H9 (cell line): ENCODE measurements around the gene RFNG. TPM values are rescaled to one million over a fixed set of nuclear protein-coding genes. Genes with fewer than 3 reads are reported as not detected.

Source experiments
- DNase-seq: peaks from one replicate; pipeline ENCODE4 v3.0.0-alpha.2; 2017
- H2AFZ ChIP-seq: one replicate; pipeline ENCODE4 v1.6.1; 2013; ENCODE audit warnings: mild to moderate bottlenecking, low read length, control low read depth, moderate library complexity
- H2AK5ac ChIP-seq: 2 replicates; pipeline ENCODE4 v1.6.1; 2013; ENCODE audit warnings: low read length, control low read depth, mixed read lengths; ENCODE audit not compliant: insufficient read length
- H2BK120ac ChIP-seq: one replicate; pipeline ENCODE4 v1.6.1; 2013; ENCODE audit warnings: low read depth, mild to moderate bottlenecking, low read length, control low read depth, inconsistent platforms; ENCODE audit not compliant: poor library complexity, severe bottlenecking
- H2BK12ac ChIP-seq: 2 replicates; pipeline ENCODE4 v1.6.1; 2013; ENCODE audit warnings: low read length, control low read depth, mixed read lengths, low read depth; ENCODE audit not compliant: insufficient read length
- H2BK15ac ChIP-seq: 2 replicates; pipeline ENCODE4 v1.6.1; 2013; ENCODE audit warnings: low read depth, low read length, control low read depth
- H2BK20ac ChIP-seq: one replicate; pipeline ENCODE4 v1.6.1; 2013; ENCODE audit warnings: low read depth, mild to moderate bottlenecking, low read length, control low read depth, inconsistent platforms; ENCODE audit not compliant: poor library complexity, severe bottlenecking
- H2BK5ac ChIP-seq: 2 replicates; pipeline ENCODE4 v1.6.1; 2013; ENCODE audit warnings: low read length, control low read depth, mixed read lengths; ENCODE audit not compliant: insufficient read length
- H3K14ac ChIP-seq: 2 replicates; pipeline ENCODE4 v1.6.1; 2013; ENCODE audit warnings: low read length, control low read depth; ENCODE audit not compliant: insufficient read depth
- H3K18ac ChIP-seq: 2 replicates; pipeline ENCODE4 v1.6.1; 2013; ENCODE audit warnings: low read depth, mild to moderate bottlenecking, mixed read lengths, low read length, control low read depth; ENCODE audit not compliant: insufficient read length
- H3K23ac ChIP-seq: 2 replicates; pipeline ENCODE4 v1.6.1; 2013; ENCODE audit warnings: low read length, control low read depth, mixed read lengths, low read depth; ENCODE audit not compliant: insufficient read length
- H3K23me2 ChIP-seq: 2 replicates; pipeline ENCODE4 v1.6.1; 2013; ENCODE audit warnings: low read depth, mild to moderate bottlenecking, mixed read lengths, low read length, control low read depth; ENCODE audit not compliant: insufficient read length, poor library complexity, severe bottlenecking
- H3K27ac ChIP-seq: 2 replicates; pipeline ENCODE4 v1.5.1; 2013; ENCODE audit warnings: low read length, control low read depth, mixed read lengths, low read depth; ENCODE audit not compliant: insufficient read length
- H3K27me3 ChIP-seq: 2 replicates; pipeline ENCODE4 v1.6.1; 2013; ENCODE audit warnings: low read length, control low read depth, inconsistent platforms; ENCODE audit not compliant: insufficient read depth
- H3K4ac ChIP-seq: 2 replicates; pipeline ENCODE4 v1.6.1; 2013; ENCODE audit warnings: low read depth, mild to moderate bottlenecking, control low read depth, inconsistent platforms, low read length, moderate library complexity
- H3K4me1 ChIP-seq: 2 replicates; pipeline ENCODE4 v1.6.1; 2013; ENCODE audit warnings: low read length, control low read depth, inconsistent platforms; ENCODE audit not compliant: insufficient read depth
- H3K4me2 ChIP-seq: 2 replicates; pipeline ENCODE4 v1.6.1; 2013; ENCODE audit warnings: low read length, control low read depth, mixed read lengths; ENCODE audit not compliant: insufficient read length, insufficient read depth
- H3K56ac ChIP-seq: 2 replicates; pipeline ENCODE4 v1.6.1; 2013; ENCODE audit warnings: low read depth, mild to moderate bottlenecking, mixed read lengths, low read length, control low read depth; ENCODE audit not compliant: insufficient read length
- H3K79me1 ChIP-seq: 2 replicates; pipeline ENCODE4 v1.6.1; 2013; ENCODE audit warnings: low read depth, mild to moderate bottlenecking, moderate library complexity, low read length, control low read depth, inconsistent platforms; ENCODE audit not compliant: insufficient read depth, poor library complexity, severe bottlenecking
- H3K79me2 ChIP-seq: 2 replicates; pipeline ENCODE4 v1.6.1; 2013; ENCODE audit warnings: low read length, control low read depth, inconsistent platforms; ENCODE audit not compliant: insufficient read depth
- H3K9ac ChIP-seq: 2 replicates; pipeline ENCODE4 v1.6.1; 2013; ENCODE audit warnings: low read length, control low read depth, mixed read lengths; ENCODE audit not compliant: insufficient read length; ENCODE audit errors: extremely low read depth
- H3K9me3 ChIP-seq: one replicate; pipeline ENCODE4 v1.6.1; 2013; ENCODE audit warnings: low read depth, low read length, inconsistent platforms; ENCODE audit not compliant: control insufficient read depth
- H3T11ph ChIP-seq: one replicate; pipeline ENCODE4 v1.6.1; 2013; ENCODE audit warnings: mild to moderate bottlenecking, low read length, control low read depth, inconsistent platforms
- H4K20me1 ChIP-seq: one replicate; pipeline ENCODE4 v1.6.1; 2013; ENCODE audit not compliant: control insufficient read depth, insufficient read length, insufficient read depth
- H4K5ac ChIP-seq: 2 replicates; pipeline ENCODE4 v1.6.1; 2013; ENCODE audit warnings: low read depth, mild to moderate bottlenecking, mixed read lengths, low read length, control low read depth; ENCODE audit not compliant: insufficient read length
- H4K8ac ChIP-seq: replicated peaks from 2 replicates; pipeline ENCODE4 v1.6.1; 2013; ENCODE audit warnings: low read length, control low read depth, mixed read lengths, low read depth; ENCODE audit not compliant: insufficient read length
- H4K91ac ChIP-seq: 2 replicates; pipeline ENCODE4 v1.6.1; 2013; ENCODE audit warnings: low read depth, mild to moderate bottlenecking, moderate library complexity, mixed read lengths, low read length, control low read depth; ENCODE audit not compliant: insufficient read length
- H3K27ac Mint-ChIP-seq, 3 experiments: 2 replicates in 2 of 3; 3 replicates in 1 of 3; pipeline ENCODE4 v1.8.0; 2020 to 2021; ENCODE audit warnings: mixed read lengths in 3 of 3, mild to moderate bottlenecking in 1 of 3, moderate library complexity in 1 of 3
- H3K27me3 Mint-ChIP-seq: 2 replicates; pipeline ENCODE4 v1.8.0; 2021; ENCODE audit warnings: low read depth, mild to moderate bottlenecking, moderate library complexity, mixed read lengths
- H3K36me3 Mint-ChIP-seq, 3 experiments: 2 replicates in 2 of 3; 3 replicates in 1 of 3; pipeline ENCODE4 v1.8.0; 2020 to 2021; ENCODE audit warnings: low read depth in 3 of 3, mixed read lengths in 3 of 3; ENCODE audit not compliant: insufficient read depth in 1 of 3
- H3K4me1 Mint-ChIP-seq, 2 experiments: 2 replicates each; pipeline ENCODE4 v1.8.0; 2020; ENCODE audit warnings: mixed read lengths in 2 of 2
- H3K4me3 Mint-ChIP-seq, 2 experiments: 2 replicates in 1 of 2; 3 replicates in 1 of 2; pipeline ENCODE4 v1.8.0; 2020 to 2021; ENCODE audit warnings: mild to moderate bottlenecking in 2 of 2, mixed read lengths in 2 of 2, moderate library complexity in 1 of 2
- H3K9me3 Mint-ChIP-seq, 2 experiments: 2 replicates in 1 of 2; 3 replicates in 1 of 2; pipeline ENCODE4 v1.8.0; 2020; ENCODE audit warnings: mild to moderate bottlenecking in 2 of 2, mixed read lengths in 2 of 2, moderate library complexity in 1 of 2
- WGBS: extraction: QIAGEN DNeasy Blood & Tissue Kit; methylation state at CpG from one replicate; pipeline ENCODE4 v1.1.7; 2013; ENCODE audit warnings: missing lambda C conversion rate, low lambda C conversion rate, mixed read lengths; ENCODE audit not compliant: insufficient read length; ENCODE audit errors: extremely low coverage; 5-methylcytosine and 5-hydroxymethylcytosine counted together
- total RNA-seq: library from RNA; stranded (reverse); gene quantifications from 2 replicates; pipeline ENCODE4 v1.2.1, GENCODE V29; 2021
- TF ChIP-seq, protein P1 (sequence below): fragments of 200-600 bp; sonication (generic); conservative IDR thresholded peaks from 3 replicates; pipeline ENCODE4 v1.8.0; 2021; ENCODE audit warnings: antibody characterized with exemption, mild to moderate bottlenecking

The RFNG gene
- total RNA-seq, 1 experiment from 2014 or later = 34.0 TPM

DNA sequence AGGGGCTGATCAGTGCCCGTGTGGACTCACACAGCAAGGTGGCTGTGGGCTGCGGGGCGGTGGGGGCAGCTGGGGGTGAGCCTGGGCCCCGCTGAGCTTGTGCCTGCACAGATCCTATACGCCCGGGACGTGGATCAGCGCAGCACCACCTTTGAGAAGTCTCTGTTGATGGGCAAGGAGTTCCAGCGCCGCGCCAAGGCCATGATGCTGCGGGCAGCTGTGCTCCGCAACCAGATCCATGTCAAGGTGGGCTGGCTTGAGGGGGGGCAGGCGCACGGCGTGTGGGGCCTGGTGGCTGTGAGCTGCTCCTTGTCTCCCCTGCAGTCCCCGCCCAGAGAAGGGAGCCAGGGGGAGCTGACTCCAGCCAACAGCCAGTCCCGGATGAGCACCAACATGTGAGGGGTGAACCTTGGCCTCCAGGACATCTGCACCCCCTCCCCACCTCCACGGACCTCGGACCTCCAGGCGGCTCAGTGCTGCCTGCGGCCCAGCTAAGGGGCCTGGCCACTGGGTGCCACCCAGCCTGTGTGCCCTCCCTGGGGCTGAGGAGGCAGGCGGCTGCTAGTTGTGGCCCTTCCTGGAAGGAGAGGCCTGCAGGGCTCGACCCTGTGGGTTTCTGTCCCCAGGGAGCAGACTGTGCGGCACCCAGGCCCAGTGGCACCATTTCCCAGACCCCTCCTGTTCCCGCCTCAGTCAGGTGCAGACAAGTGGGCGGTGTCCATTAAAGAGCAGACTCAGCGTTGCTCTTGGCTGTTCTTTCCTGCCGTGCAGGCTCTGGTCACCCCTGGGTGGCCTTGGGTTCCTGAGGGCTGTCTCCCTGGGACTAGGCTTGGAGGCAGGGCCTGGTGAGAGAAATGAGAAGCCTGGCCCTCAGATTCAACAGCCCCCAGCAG lies 5.4 kb upstream of the RFNG start:
- TF ChIP-seq, protein P1, sequence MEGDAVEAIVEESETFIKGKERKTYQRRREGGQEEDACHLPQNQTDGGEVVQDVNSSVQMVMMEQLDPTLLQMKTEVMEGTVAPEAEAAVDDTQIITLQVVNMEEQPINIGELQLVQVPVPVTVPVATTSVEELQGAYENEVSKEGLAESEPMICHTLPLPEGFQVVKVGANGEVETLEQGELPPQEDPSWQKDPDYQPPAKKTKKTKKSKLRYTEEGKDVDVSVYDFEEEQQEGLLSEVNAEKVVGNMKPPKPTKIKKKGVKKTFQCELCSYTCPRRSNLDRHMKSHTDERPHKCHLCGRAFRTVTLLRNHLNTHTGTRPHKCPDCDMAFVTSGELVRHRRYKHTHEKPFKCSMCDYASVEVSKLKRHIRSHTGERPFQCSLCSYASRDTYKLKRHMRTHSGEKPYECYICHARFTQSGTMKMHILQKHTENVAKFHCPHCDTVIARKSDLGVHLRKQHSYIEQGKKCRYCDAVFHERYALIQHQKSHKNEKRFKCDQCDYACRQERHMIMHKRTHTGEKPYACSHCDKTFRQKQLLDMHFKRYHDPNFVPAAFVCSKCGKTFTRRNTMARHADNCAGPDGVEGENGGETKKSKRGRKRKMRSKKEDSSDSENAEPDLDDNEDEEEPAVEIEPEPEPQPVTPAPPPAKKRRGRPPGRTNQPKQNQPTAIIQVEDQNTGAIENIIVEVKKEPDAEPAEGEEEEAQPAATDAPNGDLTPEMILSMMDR = no peak
- no CpG with 5 or more reads among the region's 29 CpGs for WGBS
- H3K4me3 Mint-ChIP-seq = no peak overlapping the region
- Histone ChIP-seq H2BK120ac (no peak overlapping the region), H2BK5ac (no peak overlapping the region), H4K20me1 (peaks cover 3% of the 10 kb centered on the region), H3T11ph (no peak overlapping the region), H3K18ac (no peak overlapping the region), H2BK15ac (no peak overlapping the region), H3K23ac (no peak overlapping the region), H3K27ac (no peak overlapping the region), H3K79me2 (no peaks in the 10 kb centered on the region), H3K4ac (no peak overlapping the region), H2AFZ (no peak overlapping the region), H4K5ac (no peak overlapping the region), H4K91ac (no peak overlapping the region), H2BK12ac (no peak overlapping the region), H4K8ac (no peak overlapping the region), H3K79me1 (peaks cover 2% of the 10 kb centered on the region), H3K4me1 (no peaks in the 10 kb centered on the region), H3K27me3 (no peaks in the 10 kb centered on the region), H2AK5ac (no peak overlapping the region), H3K56ac (no peak overlapping the region), H3K9ac (no peak overlapping the region), H3K23me2 (no peaks in the 10 kb centered on the region), H3K9me3 (no peaks in the 10 kb centered on the region), H3K14ac (no peak overlapping the region; the same call in 1 of the 2 replicates), H2BK20ac (no peak overlapping the region), H3K4me2 (no peak overlapping the region)
- no peaks in the 10 kb centered on the region for H3K27me3 Mint-ChIP-seq
- H3K27ac Mint-ChIP-seq = no peak overlapping the region
- no peaks in the 10 kb centered on the region for H3K9me3 Mint-ChIP-seq
- DNase-seq = no peak
- peaks cover 0 to 9% of the 10 kb centered on the region in 2 experiments; a peak in 2 of 4 replicates for H3K4me1 Mint-ChIP-seq
- H3K36me3 Mint-ChIP-seq = peaks cover 6 to 53% (median 43%) of the 10 kb centered on the region in 3 experiments
